Measurements from ENCODE around the gene PRKACA.
"Not testable (repeated sequence)": the region's sequence is repeated elsewhere in the genome, so short reads cannot be mapped to it uniquely, and the experiment has no call there.

Gene PRKACA

GRCh38 chr19:14042659-14043608 lies 74.6 kb downstream of the PRKACA start:
- TF ChIP-seq CTCF (IDR thresholded peaks at IDR 0.05; ENCODE audit: unreplicated experiment in 3 of 3): peak; percentile 47 to 58 (median 57)
- H3K27ac Mint-ChIP-seq: peak overlapping the region in 1 of 3 experiments; percentile 60
- H3K27me3 Mint-ChIP-seq (ENCODE audit: low read depth); H3K36me3 Mint-ChIP-seq (ENCODE audit: low read depth); H3K9me3 Mint-ChIP-seq; H3K4me3 Mint-ChIP-seq; H3K4me1 Mint-ChIP-seq: not testable (repeated sequence)
